OCI-LY7 (cell line): Measurements from ENCODE around the gene LCMT2.

Experiments
- CTCF ChIP-seq: fragments of 200-600 bp; sonication (generic); conservative IDR thresholded peaks from 2 replicates; pipeline ENCODE4 v1.5.1; 2014; ENCODE audit warnings: mild to moderate bottlenecking, antibody characterized with exemption, low read length, moderate library complexity, mixed read lengths
- EZH2phosphoT487 ChIP-seq: fragments of 200-600 bp; sonication (generic); IDR thresholded peaks from 2 replicates; pipeline ENCODE4 v1.6.1; 2018; ENCODE audit warnings: low read depth, borderline replicate concordance, mild to moderate bottlenecking, mixed run types, antibody characterized with exemption, low read length, moderate library complexity, mixed read lengths

GRCh38 chr15:43280996-43281395 lies 49.4 kb downstream of the LCMT2 start:
- TF ChIP-seq CTCF (no peak), EZH2phosphoT487 (no peak)
